K562 (cell line): ENCODE results near the gene PTPRG. TPM values are rescaled to one million over a fixed set of nuclear protein-coding genes. Genes with fewer than 3 reads are reported as not detected.

Source experiments
- ATAC-seq: fragments of 200-7000 bp; cut with Tn5 transposase; 3 replicates; pipeline ENCODE4 v1.9.1; 2020; ENCODE audit warnings: moderate library complexity
- BruUV-seq: library from RNA; stranded (reverse); fragments of 400-500 nt; replicated peaks from 2 replicates; lab custom pipeline; 2021; lab: Mats Ljungman, UMichigan
- CTCF ChIA-PET: fragments of 300-600 bp; formaldehyde crosslinking; extraction: SDS; loops from one replicate; lab custom pipeline; 2021; ENCODE audit warnings: low intra/inter-chr PET ratio; lab: Yijun Ruan, JAX
- POLR2A ChIA-PET: fragments of 300-600, 350-650 bp; sonication (Branson Sonifier 250); formaldehyde crosslinking; extraction: SDS; loops from one replicate; lab custom pipeline; 2021; ENCODE audit warnings: antibody characterized with exemption, inconsistent platforms; lab: Yijun Ruan, JAX
- DNase-seq, 4 experiments: peaks; one replicate each; pipeline versions ENCODE4 v3.0.0 to v3.0.0-alpha.2; 2011 to 2018; ENCODE audit warnings: low spot score in 3 of 4, mixed read lengths in 3 of 4; ENCODE audit errors: extremely low read depth in 1 of 4
- FAIRE-seq: peaks from 2 replicates; lab custom pipeline; 2011; peaks lifted over from hg19 to GRCh38; lab: Jason Lieb, UNC
- H2AFZ ChIP-seq: 2 replicates; pipeline ENCODE4 v1.6.0; 2011; ENCODE audit warnings: low read depth, low read length, control low read depth, inconsistent platforms
- H3K27ac ChIP-seq: fragments of 200-600 bp; 3 replicates; pipeline ENCODE4 v1.8.0; 2011; ENCODE audit warnings: low read depth, mild to moderate bottlenecking, control low read depth, inconsistent platforms, low read length, moderate library complexity, mixed read lengths; ENCODE audit errors: extremely low read depth
- H3K27me3 ChIP-seq, 2 experiments: fragments of 300-600 bp in 1 of 2; 2 replicates in 1 of 2; 3 replicates in 1 of 2; pipeline versions ENCODE4 v1.6.0 to v1.8.0; 2011; ENCODE audit warnings: inconsistent platforms in 2 of 2, low read length in 2 of 2, mild to moderate bottlenecking in 1 of 2, mixed read lengths in 1 of 2, moderate library complexity in 1 of 2; ENCODE audit not compliant: control insufficient read depth in 2 of 2, insufficient read depth in 2 of 2
- H3K36me3 ChIP-seq: fragments of 300-600 bp; 3 replicates; pipeline ENCODE4 v1.8.0; 2011; ENCODE audit warnings: mild to moderate bottlenecking, low read length, inconsistent platforms; ENCODE audit not compliant: control insufficient read depth, insufficient read depth
- H3K4me1 ChIP-seq, 2 experiments: fragments of 200-600 bp in 1 of 2; replicated peaks in 1 of 2; 2 replicates in 1 of 2; 3 replicates in 1 of 2; pipeline versions ENCODE4 v1.5.1 to v1.8.0; 2011; ENCODE audit warnings: inconsistent platforms in 2 of 2, low read length in 2 of 2, mild to moderate bottlenecking in 1 of 2, mixed read lengths in 1 of 2, moderate library complexity in 1 of 2; ENCODE audit not compliant: control insufficient read depth in 2 of 2, insufficient read depth in 2 of 2
- H3K4me2 ChIP-seq: 2 replicates; pipeline ENCODE4 v1.6.1; 2011; ENCODE audit warnings: low read length, control low read depth, inconsistent platforms, mixed read lengths; ENCODE audit not compliant: insufficient read depth
- H3K4me3 ChIP-seq: fragments of 200-600 bp; sonication (generic), shearing (Covaris generic); 2 replicates; pipeline ENCODE4 v1.5.1; 2016; ENCODE audit warnings: control low read depth, inconsistent platforms
- H3K79me2 ChIP-seq: fragments of 200-600 bp; 3 replicates; pipeline ENCODE4 v1.8.0; 2011; ENCODE audit warnings: low read length, inconsistent platforms; ENCODE audit not compliant: control insufficient read depth, insufficient read depth
- H3K9ac ChIP-seq, 2 experiments: 2 replicates each; pipeline versions ENCODE4 v1.6.0 to v1.6.1; 2011; ENCODE audit warnings: low read depth in 2 of 2, low read length in 2 of 2, control low read depth in 1 of 2, inconsistent platforms in 1 of 2, mild to moderate bottlenecking in 1 of 2, mixed read lengths in 1 of 2; ENCODE audit not compliant: insufficient read depth in 1 of 2
- H3K9me1 ChIP-seq: one replicate; pipeline ENCODE4 v1.6.0; 2011; ENCODE audit warnings: inconsistent platforms, mild to moderate bottlenecking, low read length, moderate library complexity; ENCODE audit not compliant: control insufficient read depth, insufficient read depth
- H3K9me3 ChIP-seq: replicated peaks from 2 replicates; pipeline ENCODE4 v1.5.1; 2011; ENCODE audit warnings: low read depth, low read length, inconsistent platforms; ENCODE audit not compliant: control insufficient read depth, insufficient read depth
- H4K20me1 ChIP-seq: replicated peaks from 2 replicates; pipeline ENCODE4 v1.6.1; 2011; ENCODE audit warnings: low read length, inconsistent platforms, mixed read lengths; ENCODE audit not compliant: control insufficient read depth, insufficient read depth
- HOMEZ ChIP-seq: fragments of 250-450 bp; sonication (Bioruptor Pico); IDR thresholded peaks from 2 replicates; pipeline ENCODE4 v1.4.0; 2020; ENCODE audit warnings: mild to moderate bottlenecking, moderate library complexity
- POLR2AphosphoS5 ChIP-seq: IDR thresholded peaks from 2 replicates; pipeline ENCODE4 v1.6.1; 2011; ENCODE audit warnings: mild to moderate bottlenecking, low read depth, low read length, moderate library complexity; ENCODE audit not compliant: control insufficient read depth, insufficient read depth
- RBFOX2 ChIP-seq: fragments of 200-400 bp; formaldehyde crosslinking; IDR thresholded peaks from 2 replicates; pipeline ENCODE4 v1.6.1; 2017; ENCODE audit warnings: low read depth, mild to moderate bottlenecking, low read length, moderate library complexity
- SLC30A9 ChIP-seq: fragments of 250-450 bp; sonication (Bioruptor Pico); IDR thresholded peaks from 2 replicates; pipeline ENCODE4 v1.8.0; 2022; ENCODE audit warnings: mild to moderate bottlenecking, moderate library complexity
- SREBF1 ChIP-seq: fragments of 150-350 bp; IDR thresholded peaks from 2 replicates; pipeline ENCODE4 v1.6.1; 2014; ENCODE audit warnings: antibody characterized with exemption, low read depth, low read length, borderline replicate concordance
- ZBED1 ChIP-seq: IDR thresholded peaks from 2 replicates; pipeline ENCODE4 v1.6.1; 2014
- ZBTB40 ChIP-seq, 2 experiments: fragments of 450-650 bp in 1 of 2; sonication (generic) in 1 of 2; formaldehyde crosslinking in 1 of 2; IDR thresholded peaks; 2 replicates each; pipeline versions ENCODE4 v1.7.1 to v1.9.0; 2016 to 2022; ENCODE audit warnings: inconsistent platforms in 1 of 2, mild to moderate bottlenecking in 1 of 2, missing genetic modification reagents in 1 of 2
- ZNF133 ChIP-seq: fragments of 250-450 bp; sonication (Bioruptor Pico); IDR thresholded peaks from 2 replicates; pipeline ENCODE4 v1.4.0; 2020; ENCODE audit warnings: mild to moderate bottlenecking
- ZNF263 ChIP-seq: sonication (generic); formaldehyde crosslinking; IDR thresholded peaks from 2 replicates; pipeline ENCODE4 v1.8.0; 2022; ENCODE audit warnings: mild to moderate bottlenecking, missing genetic modification reagents, borderline replicate concordance
- ZNF280A ChIP-seq: fragments of 450-650 bp; IDR thresholded peaks from 2 replicates; pipeline ENCODE4 v1.6.1; 2018; ENCODE audit warnings: mild to moderate bottlenecking, low read depth; ENCODE audit not compliant: partially characterized antibody
- ZNF57 ChIP-seq: fragments of 450-650 bp; formaldehyde crosslinking; IDR thresholded peaks from 2 replicates; pipeline ENCODE4 v1.4.0; 2020; ENCODE audit warnings: mild to moderate bottlenecking, moderate library complexity
- WGBS: fragments of 100-300 bp; shearing (Covaris generic); methylation state at CpG from one replicate; pipeline ENCODE4 v1.1.6; 2016; ENCODE audit warnings: low coverage, mixed read lengths; ENCODE audit not compliant: insufficient coverage; ENCODE audit errors: missing lambda C conversion rate; 5-methylcytosine and 5-hydroxymethylcytosine counted together
- in situ Hi-C: fragments of 300-500 bp; cut with MboI; formaldehyde crosslinking; loops from 4 replicates; pipeline ENCODE4 v1.15.0; 2018; ENCODE audit warnings: inconsistent platforms, mixed read lengths
- intact Hi-C: fragments of 100-400 bp; cut with micrococcal nuclease; formaldehyde crosslinking; loops from 2 replicates; pipeline ENCODE4 v1.14.2; 2022
- polyA plus RNA-seq, 8 experiments: library from polyadenylated mRNA; depleted of rRNA in 4 of 8; stranded (reverse) in 5 of 8; unstranded in 3 of 8; fragments of >200 nt; fragmentation: Nextera tagmentation in 2 of 8; fragmentation: Illumina TruSeq in 1 of 8; extraction: Ambion mirVana in 2 of 8; extraction: Trizol in 1 of 8; gene quantifications; 2 replicates each; pipeline versions ENCODE4 v1.2.1 to v1.2.3, GENCODE V29; 2011 to 2014; ENCODE audit warnings: inconsistent platforms in 1 of 8, missing spikeins in 1 of 8
- total RNA-seq, 7 experiments: library from RNA; depleted of rRNA in 6 of 7; stranded (reverse); fragments of >200 nt in 6 of 7; fragmentation: Illumina TruSeq in 2 of 7; extraction: Trizol in 2 of 7; gene quantifications; 2 replicates each; pipeline versions ENCODE4 v1.2.1 to v1.2.3, GENCODE V29; 2011 to 2021; ENCODE audit warnings: low replicate concordance in 1 of 7

PTPRG gene
- total and polyA plus RNA-seq, 9 of the 15 experiments (the other 6 are each of a cell fraction or from before 2014, with no cell fraction given) = 0.16 TPM; not detected in 8

GRCh38 chr3:61793056-61793455 lies 231.7 kb downstream of the PTPRG start:
- Histone ChIP-seq H3K9ac (no peak overlapping the region), H3K9me1 (no peaks in the 10 kb centered on the region), H3K9me3 (no peaks in the 10 kb centered on the region), H3K4me3 (no peak overlapping the region), H3K27ac (no peak overlapping the region), H3K36me3 (no peaks in the 10 kb centered on the region), H3K27me3 (no peaks in the 10 kb centered on the region), H3K79me2 (no peaks in the 10 kb centered on the region), H4K20me1 (no peaks in the 10 kb centered on the region), H3K4me2 (no peak overlapping the region), H2AFZ (no peak overlapping the region), H3K4me1 (no peaks in the 10 kb centered on the region)
- CTCF ChIA-PET = no interaction called here
- DNase-seq = no peak
- no TSS peak for BruUV-seq
- no peak for FAIRE-seq
- POLR2A ChIA-PET = no interaction called here
- in situ Hi-C loops (no loop called here), intact Hi-C loops (no loop called here)
- TF ChIP-seq POLR2AphosphoS5 = no peak
- TF ChIP-seq SLC30A9 (CRISPR knock-in tag) = no peak
- TF ChIP-seq ZNF57 (CRISPR knock-in tag) = no peak
- no peak for TF ChIP-seq ZNF133 (CRISPR knock-in tag)
- TF ChIP-seq RBFOX2 = no peak
- TF ChIP-seq ZBED1 = no peak
- no peak for TF ChIP-seq HOMEZ
- TF ChIP-seq ZNF280A = no peak
- TF ChIP-seq SREBF1 = no peak
- no peak for TF ChIP-seq ZNF263 (CRISPR knock-in tag)
- no peak for TF ChIP-seq ZBTB40 (IDR thresholded peaks at IDR 0.05)
- TF ChIP-seq ZBTB40 (CRISPR knock-in tag; IDR thresholded peaks at IDR 0.05) = no peak
- no peak for ATAC-seq
- WGBS = 0% methylated on average over 2 of the region's 2 CpGs
